Measurements from ENCODE around the gene AGAP9.
"Not testable (repeated sequence)": the region's sequence is repeated elsewhere in the genome, so short reads cannot be mapped to it uniquely, and the experiment has no call there.

AGAP9 gene

GRCh38 chr10:47483923-47484322 lies 39.5 kb downstream of the AGAP9 start, which contains the start of gene ANXA8:
Gene ANXA8 (minus strand): TSS chr10:47484115. CDS start chr10:47483933, 182 bp downstream.
- H3K9ac ChIP-seq (ENCODE audit: low read length); H3K9me2 ChIP-seq (replicated peaks; ENCODE audit: insufficient read depth, low read length); H3K4me1 ChIP-seq (ENCODE audit: low read length); H3K9me3 ChIP-seq (replicated peaks; ENCODE audit: insufficient read depth, low read length); H3F3A ChIP-seq (ENCODE audit: insufficient read depth, low read length); H2AFZ ChIP-seq (ENCODE audit: low read length); H3K36me3 ChIP-seq (replicated peaks; ENCODE audit: insufficient read depth, low read length); H3K79me2 ChIP-seq (ENCODE audit: low read length); H4K20me1 ChIP-seq (ENCODE audit: insufficient read depth, low read length); H3K27me3 ChIP-seq (replicated peaks; ENCODE audit: insufficient read depth, low read length); H3K4me2 ChIP-seq (ENCODE audit: low read depth, low read length); DNase-seq; H3K27ac ChIP-seq (ENCODE audit: low read length); H3K4me3 ChIP-seq (ENCODE audit: low read length): not testable (repeated sequence)

GRCh38 chr10:47482367-47482766 lies 41.1 kb downstream of the AGAP9 start:
- H3K4me2 ChIP-seq (ENCODE audit: low read depth, low read length); H3K27me3 ChIP-seq (replicated peaks; ENCODE audit: insufficient read depth, low read length); H3K4me1 ChIP-seq (ENCODE audit: low read length); H4K20me1 ChIP-seq (ENCODE audit: insufficient read depth, low read length); H3K4me3 ChIP-seq (ENCODE audit: low read length); H3K9me2 ChIP-seq (replicated peaks; ENCODE audit: insufficient read depth, low read length); H3K79me2 ChIP-seq (ENCODE audit: low read length); H3K9me3 ChIP-seq (replicated peaks; ENCODE audit: insufficient read depth, low read length); H3K27ac ChIP-seq (ENCODE audit: low read length); H3K36me3 ChIP-seq (replicated peaks; ENCODE audit: insufficient read depth, low read length); DNase-seq; H3F3A ChIP-seq (ENCODE audit: insufficient read depth, low read length); H2AFZ ChIP-seq (ENCODE audit: low read length); H3K9ac ChIP-seq (ENCODE audit: low read length): not testable (repeated sequence)

DNA sequence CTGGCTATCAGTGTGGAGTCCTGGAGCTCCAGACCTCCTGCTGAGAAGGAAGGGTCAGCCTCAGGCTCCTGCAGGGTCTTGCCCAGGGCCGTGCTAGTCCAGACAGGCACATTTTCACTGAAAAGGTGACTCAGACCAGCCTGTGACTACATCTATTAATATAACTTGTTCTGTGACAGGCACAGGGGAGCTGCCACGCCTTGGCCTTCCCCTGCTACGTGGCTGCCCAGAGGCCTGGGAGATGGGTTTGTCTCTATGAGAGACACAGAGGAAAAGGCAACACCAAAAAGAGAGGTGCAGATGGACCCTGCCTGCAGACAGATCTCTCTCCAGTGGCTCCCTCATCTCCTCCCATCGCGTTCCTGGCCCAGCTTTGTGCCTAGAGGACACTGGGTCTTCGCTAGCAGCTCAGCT lies 41.7 kb downstream of the AGAP9 start:
- not testable (repeated sequence) for H3K79me2 ChIP-seq (ENCODE audit: low read length); H3K27me3 ChIP-seq (replicated peaks; ENCODE audit: insufficient read depth, low read length); H3K4me2 ChIP-seq (ENCODE audit: low read depth, low read length); H3K9me3 ChIP-seq (replicated peaks; ENCODE audit: insufficient read depth, low read length); H3K36me3 ChIP-seq (replicated peaks; ENCODE audit: insufficient read depth, low read length); H3F3A ChIP-seq (ENCODE audit: insufficient read depth, low read length); H3K9ac ChIP-seq (ENCODE audit: low read length); H4K20me1 ChIP-seq (ENCODE audit: insufficient read depth, low read length); H3K4me3 ChIP-seq (ENCODE audit: low read length); H3K4me1 ChIP-seq (ENCODE audit: low read length); H3K27ac ChIP-seq (ENCODE audit: low read length); H2AFZ ChIP-seq (ENCODE audit: low read length); DNase-seq; H3K9me2 ChIP-seq (replicated peaks; ENCODE audit: insufficient read depth, low read length)

DNA sequence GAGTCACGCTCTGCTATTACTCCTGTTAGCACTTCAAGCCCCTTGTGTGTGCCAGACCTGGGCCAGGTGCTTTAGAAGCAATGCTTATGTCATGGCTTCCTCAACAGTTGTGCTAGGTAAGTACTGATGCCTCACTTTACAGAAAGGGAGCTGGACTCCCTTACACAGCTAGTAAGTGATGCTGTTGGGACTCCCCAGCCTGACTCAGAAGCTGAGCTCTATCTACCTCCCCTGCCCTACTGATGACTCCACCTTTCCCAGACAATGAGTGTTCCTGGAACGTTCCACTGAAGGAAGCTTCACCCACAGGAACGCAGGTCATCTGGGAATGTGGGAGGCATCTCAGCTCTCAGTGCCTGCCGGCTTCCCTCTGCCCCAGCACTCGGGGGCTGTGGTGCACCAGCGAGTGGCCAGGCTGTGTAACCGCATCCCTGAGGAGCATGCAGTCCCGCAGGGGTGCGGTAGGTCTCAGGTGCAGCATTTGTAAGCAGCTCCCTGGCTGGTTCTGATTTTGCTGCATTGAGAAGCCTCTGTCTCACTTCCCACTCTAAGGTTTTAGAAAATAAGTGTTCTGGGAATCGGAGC lies 42.2 kb downstream of the AGAP9 start:
- H3K4me1 ChIP-seq (ENCODE audit: low read length); H3F3A ChIP-seq (ENCODE audit: insufficient read depth, low read length); H3K4me2 ChIP-seq (ENCODE audit: low read depth, low read length); DNase-seq; H2AFZ ChIP-seq (ENCODE audit: low read length); H3K27ac ChIP-seq (ENCODE audit: low read length); H4K20me1 ChIP-seq (ENCODE audit: insufficient read depth, low read length); H3K27me3 ChIP-seq (replicated peaks; ENCODE audit: insufficient read depth, low read length); H3K79me2 ChIP-seq (ENCODE audit: low read length); H3K36me3 ChIP-seq (replicated peaks; ENCODE audit: insufficient read depth, low read length); H3K9me2 ChIP-seq (replicated peaks; ENCODE audit: insufficient read depth, low read length); H3K9me3 ChIP-seq (replicated peaks; ENCODE audit: insufficient read depth, low read length); H3K4me3 ChIP-seq (ENCODE audit: low read length); H3K9ac ChIP-seq (ENCODE audit: low read length): not testable (repeated sequence)

- not testable (repeated sequence) for H3F3A ChIP-seq (ENCODE audit: insufficient read depth, low read length); H3K4me2 ChIP-seq (ENCODE audit: low read depth, low read length)
Observed at GRCh38 chr10:47480133-47480532, 43.3 kb downstream of the AGAP9 start.

GRCh38 chr10:47478114-47478513 lies 45.3 kb downstream of the AGAP9 start:
- H3K9me3 ChIP-seq (replicated peaks; ENCODE audit: insufficient read depth, low read length); H3K4me3 ChIP-seq (ENCODE audit: low read length); H3K79me2 ChIP-seq (ENCODE audit: low read length); DNase-seq; H3K9me2 ChIP-seq (replicated peaks; ENCODE audit: insufficient read depth, low read length); H3K27ac ChIP-seq (ENCODE audit: low read length); H3K4me2 ChIP-seq (ENCODE audit: low read depth, low read length); H3K9ac ChIP-seq (ENCODE audit: low read length); H3K4me1 ChIP-seq (ENCODE audit: low read length); H3K27me3 ChIP-seq (replicated peaks; ENCODE audit: insufficient read depth, low read length); H3K36me3 ChIP-seq (replicated peaks; ENCODE audit: insufficient read depth, low read length); H2AFZ ChIP-seq (ENCODE audit: low read length); H4K20me1 ChIP-seq (ENCODE audit: insufficient read depth, low read length); H3F3A ChIP-seq (ENCODE audit: insufficient read depth, low read length): not testable (repeated sequence)

More at GRCh38 chr10:47480133-47480532, 43.3 kb downstream of the AGAP9 start:
- DNase-seq; H3K9ac ChIP-seq (ENCODE audit: low read length); H3K9me3 ChIP-seq (replicated peaks; ENCODE audit: insufficient read depth, low read length); H3K9me2 ChIP-seq (replicated peaks; ENCODE audit: insufficient read depth, low read length); H3K27ac ChIP-seq (ENCODE audit: low read length); H4K20me1 ChIP-seq (ENCODE audit: insufficient read depth, low read length); H3K79me2 ChIP-seq (ENCODE audit: low read length); H3K27me3 ChIP-seq (replicated peaks; ENCODE audit: insufficient read depth, low read length); H3K4me3 ChIP-seq (ENCODE audit: low read length); H3K4me1 ChIP-seq (ENCODE audit: low read length); H3K36me3 ChIP-seq (replicated peaks; ENCODE audit: insufficient read depth, low read length); H2AFZ ChIP-seq (ENCODE audit: low read length): not testable (repeated sequence)

GRCh38 chr10:47477078-47477477 lies 46.4 kb downstream of the AGAP9 start:
- not testable (repeated sequence) for H2AFZ ChIP-seq (ENCODE audit: low read length); H3K9me3 ChIP-seq (replicated peaks; ENCODE audit: insufficient read depth, low read length); H3K9ac ChIP-seq (ENCODE audit: low read length); DNase-seq; H3K27me3 ChIP-seq (replicated peaks; ENCODE audit: insufficient read depth, low read length); H3K4me1 ChIP-seq (ENCODE audit: low read length); H3K9me2 ChIP-seq (replicated peaks; ENCODE audit: insufficient read depth, low read length); H3K4me3 ChIP-seq (ENCODE audit: low read length); H4K20me1 ChIP-seq (ENCODE audit: insufficient read depth, low read length); H3K79me2 ChIP-seq (ENCODE audit: low read length); H3K27ac ChIP-seq (ENCODE audit: low read length); H3K4me2 ChIP-seq (ENCODE audit: low read depth, low read length); H3F3A ChIP-seq (ENCODE audit: insufficient read depth, low read length); H3K36me3 ChIP-seq (replicated peaks; ENCODE audit: insufficient read depth, low read length)

GRCh38 chr10:47475101-47475500 lies 48.3 kb downstream of the AGAP9 start:
- not testable (repeated sequence) for H3K27me3 ChIP-seq (replicated peaks; ENCODE audit: insufficient read depth, low read length); H3K79me2 ChIP-seq (ENCODE audit: low read length)

More at GRCh38 chr10:47475101-47475500, 48.3 kb downstream of the AGAP9 start:
- not testable (repeated sequence) for DNase-seq; H3F3A ChIP-seq (ENCODE audit: insufficient read depth, low read length); H2AFZ ChIP-seq (ENCODE audit: low read length); H3K4me3 ChIP-seq (ENCODE audit: low read length); H3K9ac ChIP-seq (ENCODE audit: low read length); H3K9me2 ChIP-seq (replicated peaks; ENCODE audit: insufficient read depth, low read length); H3K4me1 ChIP-seq (ENCODE audit: low read length); H3K27ac ChIP-seq (ENCODE audit: low read length); H3K9me3 ChIP-seq (replicated peaks; ENCODE audit: insufficient read depth, low read length); H4K20me1 ChIP-seq (ENCODE audit: insufficient read depth, low read length); H3K4me2 ChIP-seq (ENCODE audit: low read depth, low read length); H3K36me3 ChIP-seq (replicated peaks; ENCODE audit: insufficient read depth, low read length)

Data from MM.1S (cell line).